GM23338 (cell line): ENCODE measurements around the gene TIRAP. TPM values are rescaled to one million over a fixed set of nuclear protein-coding genes. Genes with fewer than 3 reads are reported as not detected.

Source experiments
- ATAC-seq: fragments of 200-7000 bp; cut with Tn5 transposase; 3 replicates; pipeline ENCODE4 v1.9.1; 2020
- DNase-seq: peaks from one replicate; pipeline ENCODE4 v3.0.0-alpha.2; 2015; ENCODE audit warnings: low spot score
- H2AFZ ChIP-seq: fragments of 200-600 bp; sonication (generic); 2 replicates; pipeline ENCODE4 v1.8.0; 2016; ENCODE audit warnings: antibody characterized with exemption, mild to moderate bottlenecking, moderate library complexity
- H3F3A ChIP-seq: fragments of 200-600 bp; sonication (generic); replicated peaks from 2 replicates; pipeline ENCODE4 v1.8.0; 2017; ENCODE audit warnings: antibody characterized with exemption, mixed run types, low read depth
- H3K27ac ChIP-seq: fragments of 200-600 bp; sonication (generic); 2 replicates; pipeline ENCODE4 v1.6.1; 2016; ENCODE audit warnings: low read depth
- H3K27me3 ChIP-seq: fragments of 200-600 bp; sonication (generic); 2 replicates; pipeline ENCODE4 v1.8.0; 2016; ENCODE audit warnings: mild to moderate bottlenecking, mixed run types, moderate library complexity; ENCODE audit not compliant: insufficient read depth
- H3K36me3 ChIP-seq: fragments of 200-600 bp; sonication (generic); 2 replicates; pipeline ENCODE4 v1.8.0; 2016; ENCODE audit warnings: mild to moderate bottlenecking; ENCODE audit not compliant: insufficient read depth
- H3K4me1 ChIP-seq: fragments of 200-600 bp; sonication (generic); 2 replicates; pipeline ENCODE4 v1.8.0; 2016; ENCODE audit warnings: mild to moderate bottlenecking, moderate library complexity; ENCODE audit not compliant: insufficient read depth
- H3K4me2 ChIP-seq: fragments of 200-600 bp; sonication (generic); 2 replicates; pipeline ENCODE4 v1.7.1; 2017; ENCODE audit warnings: mixed run types
- H3K4me3 ChIP-seq: fragments of 200-600 bp; sonication (generic); 2 replicates; pipeline ENCODE4 v1.6.1; 2016; ENCODE audit warnings: mixed run types
- H3K79me2 ChIP-seq: fragments of 200-600 bp; sonication (generic); replicated peaks from 2 replicates; pipeline ENCODE4 v1.8.0; 2017; ENCODE audit warnings: mild to moderate bottlenecking; ENCODE audit not compliant: insufficient read depth
- H3K9me2 ChIP-seq: fragments of 200-600 bp; sonication (generic); 2 replicates; pipeline ENCODE4 v1.8.0; 2017; ENCODE audit not compliant: insufficient read depth
- H4K20me1 ChIP-seq: fragments of 200-600 bp; sonication (generic); replicated peaks from 2 replicates; pipeline ENCODE4 v1.8.0; 2017; ENCODE audit warnings: mild to moderate bottlenecking; ENCODE audit not compliant: insufficient read depth
- H3K27ac Mint-ChIP-seq: 2 replicates; pipeline ENCODE4 v1.8.0; 2020; ENCODE audit warnings: inconsistent platforms, mild to moderate bottlenecking, moderate library complexity, mixed read lengths
- H3K27me3 Mint-ChIP-seq: 3 replicates; pipeline ENCODE4 v1.8.0; 2022; ENCODE audit warnings: low read depth, mild to moderate bottlenecking, moderate library complexity, mixed read lengths, inconsistent platforms; ENCODE audit not compliant: insufficient read depth, poor library complexity
- H3K36me3 Mint-ChIP-seq: 3 replicates; pipeline ENCODE4 v1.8.0; 2021; ENCODE audit warnings: low read depth, mild to moderate bottlenecking, inconsistent platforms, moderate library complexity, mixed read lengths
- H3K4me1 Mint-ChIP-seq: 3 replicates; pipeline ENCODE4 v1.8.0; 2020; ENCODE audit warnings: mild to moderate bottlenecking, inconsistent platforms, mixed read lengths
- H3K4me3 Mint-ChIP-seq: 3 replicates; pipeline ENCODE4 v1.8.0; 2021; ENCODE audit warnings: moderate library complexity, mild to moderate bottlenecking, inconsistent platforms, mixed read lengths
- H3K9me3 Mint-ChIP-seq: 3 replicates; pipeline ENCODE4 v1.8.0; 2020; ENCODE audit warnings: moderate library complexity, mild to moderate bottlenecking, inconsistent platforms, mixed read lengths
- CREB1 ChIP-seq: fragments of 250-450 bp; sonication (Bioruptor Pico); IDR thresholded peaks from 2 replicates; pipeline ENCODE4 v1.5.0; 2020; ENCODE audit warnings: low read depth, mild to moderate bottlenecking, moderate library complexity
- EZH2 ChIP-seq: fragments of 200-600 bp; sonication (generic); IDR thresholded peaks from one replicate; pipeline ENCODE4 v1.8.0; 2017; ENCODE audit warnings: antibody characterized with exemption, mild to moderate bottlenecking, low read depth; ENCODE audit not compliant: unreplicated experiment
- EZH2phosphoT487 ChIP-seq: fragments of 200-600 bp; sonication (generic); IDR thresholded peaks from one replicate; pipeline ENCODE4 v1.8.1; 2018; ENCODE audit warnings: antibody characterized with exemption; ENCODE audit not compliant: unreplicated experiment
- NANOG ChIP-seq: IDR thresholded peaks from 2 replicates; pipeline ENCODE4 v1.6.1; 2016; ENCODE audit warnings: antibody characterized with exemption, borderline replicate concordance
- STAT1 ChIP-seq: IDR thresholded peaks from one replicate; pipeline ENCODE4 v1.6.1; 2016; ENCODE audit warnings: antibody characterized with exemption; ENCODE audit not compliant: unreplicated experiment
- polyA plus RNA-seq: library from polyadenylated mRNA; unstranded; fragments of >200 nt; fragmentation: Nextera tagmentation; extraction: Ambion mirVana; gene quantifications from 2 replicates; pipeline ENCODE4 v1.2.1, GENCODE V29; 2016
- total RNA-seq: library from RNA; depleted of rRNA; stranded (reverse); fragments of >200 nt; shearing (Covaris generic); gene quantifications from 2 replicates; pipeline ENCODE4 v1.2.3, GENCODE V29; 2014
- TF ChIP-seq, protein P1 (sequence below): IDR thresholded peaks from one replicate; pipeline ENCODE4 v1.6.1; 2018; ENCODE audit warnings: antibody characterized with exemption; ENCODE audit not compliant: unreplicated experiment

Gene TIRAP
- total and polyA plus RNA-seq, 2 experiments from 2014 or later, result 1.1 to 3.4 TPM

DNA sequence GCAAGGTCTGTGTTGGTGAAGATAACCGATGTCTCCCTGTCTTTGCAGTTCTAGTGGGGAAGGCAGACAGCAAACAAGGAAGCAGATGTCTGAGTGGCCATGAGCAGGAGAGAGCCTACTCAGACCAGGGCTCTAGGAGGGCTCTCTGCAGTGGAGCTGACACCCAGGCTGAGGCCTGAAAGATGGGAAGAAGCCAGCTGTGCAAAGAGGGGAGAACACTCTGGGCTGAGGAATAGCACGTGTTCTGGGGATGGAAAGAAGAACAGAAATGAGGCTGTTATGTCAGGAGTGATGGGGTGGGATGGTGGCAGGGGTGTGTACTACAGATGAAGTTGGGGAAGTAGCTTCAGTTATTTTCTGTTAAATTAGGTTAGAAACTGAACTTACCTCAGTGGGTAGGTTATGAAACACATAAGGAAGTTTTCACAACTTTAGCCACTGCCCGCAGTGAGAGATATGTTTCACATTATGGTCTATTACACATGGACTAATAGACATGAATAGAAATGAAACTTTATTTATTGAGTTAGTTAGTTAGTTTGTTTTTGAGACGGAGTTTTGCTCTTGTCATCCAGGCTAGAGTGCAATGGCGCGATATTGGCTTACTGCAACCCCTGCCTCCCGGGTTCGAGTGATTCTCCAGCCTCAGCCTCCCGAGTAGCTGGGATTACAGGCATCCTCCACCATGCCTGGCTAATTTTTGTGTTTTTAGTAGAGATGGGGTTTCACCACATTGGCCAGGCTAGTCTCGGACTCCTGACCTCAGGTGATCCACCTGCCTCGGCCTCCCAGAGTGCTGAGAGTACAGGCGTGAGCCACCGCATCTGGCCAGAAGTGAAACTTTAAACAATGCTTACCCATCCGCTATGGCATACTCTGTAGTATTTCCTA lies 28.8 kb downstream of the TIRAP start:
- Histone ChIP-seq H3K4me1 (no peaks in the 10 kb centered on the region), H3K79me2 (no peaks in the 10 kb centered on the region), H3F3A (no peaks in the 10 kb centered on the region), H3K4me2 (no peak overlapping the region), H3K36me3 (no peaks in the 10 kb centered on the region), H3K27ac (no peak overlapping the region), H3K27me3 (no peaks in the 10 kb centered on the region), H4K20me1 (no peaks in the 10 kb centered on the region), H3K4me3 (no peak overlapping the region), H3K9me2 (no peaks in the 10 kb centered on the region), H2AFZ (no peak overlapping the region)
- no peaks in the 10 kb centered on the region for H3K9me3 Mint-ChIP-seq
- no peak for TF ChIP-seq NANOG
- TF ChIP-seq, protein P1, sequence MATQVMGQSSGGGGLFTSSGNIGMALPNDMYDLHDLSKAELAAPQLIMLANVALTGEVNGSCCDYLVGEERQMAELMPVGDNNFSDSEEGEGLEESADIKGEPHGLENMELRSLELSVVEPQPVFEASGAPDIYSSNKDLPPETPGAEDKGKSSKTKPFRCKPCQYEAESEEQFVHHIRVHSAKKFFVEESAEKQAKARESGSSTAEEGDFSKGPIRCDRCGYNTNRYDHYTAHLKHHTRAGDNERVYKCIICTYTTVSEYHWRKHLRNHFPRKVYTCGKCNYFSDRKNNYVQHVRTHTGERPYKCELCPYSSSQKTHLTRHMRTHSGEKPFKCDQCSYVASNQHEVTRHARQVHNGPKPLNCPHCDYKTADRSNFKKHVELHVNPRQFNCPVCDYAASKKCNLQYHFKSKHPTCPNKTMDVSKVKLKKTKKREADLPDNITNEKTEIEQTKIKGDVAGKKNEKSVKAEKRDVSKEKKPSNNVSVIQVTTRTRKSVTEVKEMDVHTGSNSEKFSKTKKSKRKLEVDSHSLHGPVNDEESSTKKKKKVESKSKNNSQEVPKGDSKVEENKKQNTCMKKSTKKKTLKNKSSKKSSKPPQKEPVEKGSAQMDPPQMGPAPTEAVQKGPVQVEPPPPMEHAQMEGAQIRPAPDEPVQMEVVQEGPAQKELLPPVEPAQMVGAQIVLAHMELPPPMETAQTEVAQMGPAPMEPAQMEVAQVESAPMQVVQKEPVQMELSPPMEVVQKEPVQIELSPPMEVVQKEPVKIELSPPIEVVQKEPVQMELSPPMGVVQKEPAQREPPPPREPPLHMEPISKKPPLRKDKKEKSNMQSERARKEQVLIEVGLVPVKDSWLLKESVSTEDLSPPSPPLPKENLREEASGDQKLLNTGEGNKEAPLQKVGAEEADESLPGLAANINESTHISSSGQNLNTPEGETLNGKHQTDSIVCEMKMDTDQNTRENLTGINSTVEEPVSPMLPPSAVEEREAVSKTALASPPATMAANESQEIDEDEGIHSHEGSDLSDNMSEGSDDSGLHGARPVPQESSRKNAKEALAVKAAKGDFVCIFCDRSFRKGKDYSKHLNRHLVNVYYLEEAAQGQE, result no peak
- peaks cover 2% of the 10 kb centered on the region; the same call in 1 of the 3 replicates for H3K4me1 Mint-ChIP-seq
- ATAC-seq (no peak), DNase-seq (no peak)
- H3K27ac Mint-ChIP-seq, result no peak overlapping the region
- no peak overlapping the region for H3K4me3 Mint-ChIP-seq
- peaks cover 28% of the 10 kb centered on the region for H3K36me3 Mint-ChIP-seq
- H3K27me3 Mint-ChIP-seq, result no peaks in the 10 kb centered on the region

DNA sequence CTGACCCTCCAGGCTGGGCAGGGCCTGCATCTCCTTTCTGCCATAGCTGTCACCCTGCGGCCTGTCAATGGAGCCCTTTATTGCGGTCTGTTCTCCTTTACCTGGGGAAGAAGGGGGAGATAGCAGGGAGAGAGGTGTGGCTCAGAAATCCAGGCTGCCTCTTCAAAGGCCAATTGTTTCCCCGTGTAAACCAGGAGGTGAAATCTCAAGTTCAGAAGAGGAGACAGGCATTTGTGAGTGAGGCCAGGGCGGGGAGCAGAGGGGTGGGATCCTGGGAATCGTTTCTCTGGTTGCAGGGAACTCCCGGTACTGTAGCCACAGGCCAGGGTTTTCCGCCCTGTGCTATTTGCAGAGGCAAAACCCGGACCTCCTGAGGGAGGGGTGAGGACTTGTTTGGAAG lies 30.1 kb downstream of the TIRAP start:
- ATAC-seq, result no peak
- Histone ChIP-seq H3K79me2 (no peaks in the 10 kb centered on the region), H3K4me3 (no peak overlapping the region), H3K4me1 (no peaks in the 10 kb centered on the region), H3K27me3 (no peaks in the 10 kb centered on the region), H2AFZ (no peak overlapping the region), H4K20me1 (no peaks in the 10 kb centered on the region), H3K9me2 (no peaks in the 10 kb centered on the region), H3K36me3 (no peaks in the 10 kb centered on the region), H3F3A (no peaks in the 10 kb centered on the region), H3K27ac (no peak overlapping the region), H3K4me2 (no peak overlapping the region)
- Mint-ChIP-seq H3K27ac (no peak overlapping the region), H3K27me3 (no peaks in the 10 kb centered on the region), H3K36me3 (peaks cover 24% of the 10 kb centered on the region), H3K4me3 (no peak overlapping the region), H3K4me1 (no peaks in the 10 kb centered on the region; the same call in 2 of the 3 replicates), H3K9me3 (no peaks in the 10 kb centered on the region)
- no peak for DNase-seq
- no peak for TF ChIP-seq STAT1
- no peak for TF ChIP-seq EZH2phosphoT487
- TF ChIP-seq, protein P1, result no peak
- no peak for TF ChIP-seq EZH2
- TF ChIP-seq CREB1, result no peak
